ENCODE data around the gene HSDL1. TPM values are rescaled to one million over a fixed set of nuclear protein-coding genes. Genes with fewer than 3 reads are reported as not detected.

HSDL1 gene
- polyA plus RNA-seq, 1 experiment, result 29.5 TPM

- no peaks in the 10 kb centered on the region for H3K27me3 ChIP-seq (ENCODE audit: control insufficient read depth, insufficient read depth, low read length)
- ChIA-PET CTCF (interaction anchor here (0.6 to 0.8 kb wide), 2 partner anchors 75 to 328 kb away, joined by 4 to 9 read pairs; partner anchors contain the start of gene TAF1C), POLR2A (no interaction called here)
- H3K4me3 ChIP-seq (ENCODE audit: low read depth, low read length), result no peak overlapping the region
- no peaks in the 10 kb centered on the region for H3K9me3 ChIP-seq (ENCODE audit: control insufficient read depth, insufficient read depth, low read length)
- TF ChIP-seq CTCF (IDR thresholded peaks at IDR 0.05; ENCODE audit: low read depth, low read length), result no peak
- no peak overlapping the region for H3K27ac ChIP-seq (ENCODE audit: low read depth, low read length)
- no peak for DNase-seq (ENCODE audit: low read depth, low spot score)
Observed at GRCh38 chr16:84111525-84111924, 33.5 kb downstream of the HSDL1 start.

- POLR2A ChIA-PET, result no interaction called here
- H3K9me3 ChIP-seq (ENCODE audit: control insufficient read depth, insufficient read depth, low read length), result no peaks in the 10 kb centered on the region
- H3K27ac ChIP-seq (ENCODE audit: low read depth, low read length), result no peak overlapping the region
- H3K4me3 ChIP-seq (ENCODE audit: low read depth, low read length), result no peak overlapping the region
- no peak for DNase-seq (ENCODE audit: low read depth, low spot score)
- CTCF ChIA-PET, result no interaction called here
- no peaks in the 10 kb centered on the region for H3K27me3 ChIP-seq (ENCODE audit: control insufficient read depth, insufficient read depth, low read length)
- no peak for TF ChIP-seq CTCF (IDR thresholded peaks at IDR 0.05; ENCODE audit: low read depth, low read length)
Observed at GRCh38 chr16:84110527-84110926, 34.5 kb downstream of the HSDL1 start.

- no peak for TF ChIP-seq CTCF (IDR thresholded peaks at IDR 0.05; ENCODE audit: low read depth, low read length)
- no peaks in the 10 kb centered on the region for H3K9me3 ChIP-seq (ENCODE audit: control insufficient read depth, insufficient read depth, low read length)
- H3K27ac ChIP-seq (ENCODE audit: low read depth, low read length), result no peak overlapping the region
- no peak overlapping the region for H3K4me3 ChIP-seq (ENCODE audit: low read depth, low read length)
- DNase-seq (ENCODE audit: low read depth, low spot score), result no peak
- H3K27me3 ChIP-seq (ENCODE audit: control insufficient read depth, insufficient read depth, low read length), result no peaks in the 10 kb centered on the region
- CTCF ChIA-PET, result no interaction called here
- POLR2A ChIA-PET, result no interaction called here
Observed at GRCh38 chr16:84109598-84110335, 35.2 kb downstream of the HSDL1 start.

GRCh38 chr16:84107921-84108320 is 37.1 kb downstream of the HSDL1 start:
- Histone ChIP-seq H3K9me3 (ENCODE audit: control insufficient read depth, insufficient read depth, low read length) (no peaks in the 10 kb centered on the region), H3K27ac (ENCODE audit: low read depth, low read length) (no peak overlapping the region), H3K4me3 (ENCODE audit: low read depth, low read length) (no peak overlapping the region), H3K27me3 (ENCODE audit: control insufficient read depth, insufficient read depth, low read length) (no peaks in the 10 kb centered on the region)
- ChIA-PET CTCF (interaction anchor here (0.7 to 0.9 kb wide), 2 partner anchors 9 to 508 kb away, joined by 3 read pairs; partner anchors contain the start of gene MBTPS1), POLR2A (interaction anchor here (0.8 kb wide), 1 partner anchor 9 kb away, joined by 3 read pairs; the partner anchor contains the start of gene MBTPS1)
- no peak for DNase-seq (ENCODE audit: low read depth, low spot score)
- TF ChIP-seq CTCF (IDR thresholded peaks at IDR 0.05; ENCODE audit: low read depth, low read length), result no peak

Data from AG04450 (cell line).